A549 (cell line): ENCODE measurements around the gene TMEM154. TPM values are rescaled to one million over a fixed set of nuclear protein-coding genes. Genes with fewer than 3 reads are reported as not detected.

ENCODE experiments used
- ATAC-seq, 2 experiments: fragments of 200-7000 bp in 1 of 2; fragments of >200 bp in 1 of 2; cut with Nextera tagmentation in 1 of 2; cut with Tn5 transposase in 1 of 2; 3 replicates each; pipeline versions ENCODE4 v1.8.0 to v1.9.1; 2018 to 2020; ENCODE audit warnings: mild to moderate bottlenecking in 1 of 2, moderate library complexity in 1 of 2
- CTCF ChIA-PET: fragments of 300-600 bp; sonication (Branson Sonifier 250); formaldehyde crosslinking; extraction: SDS; loops from one replicate; lab custom pipeline; 2021; ENCODE audit warnings: antibody characterized with exemption, inconsistent platforms; lab: Yijun Ruan, JAX
- POLR2A ChIA-PET: fragments of 350-600 bp; formaldehyde crosslinking; extraction: SDS; loops from one replicate; lab custom pipeline; 2021; ENCODE audit warnings: antibody characterized with exemption, inconsistent platforms; lab: Yijun Ruan, JAX
- DNase-seq, 2 experiments: peaks; one replicate each; pipeline versions ENCODE4 v3.0.0 to v3.0.0-alpha.2; 2011 to 2016; ENCODE audit warnings: low read depth in 1 of 2, low spot score in 1 of 2
- FAIRE-seq: peaks from 2 replicates; lab custom pipeline; 2011; peaks lifted over from hg19 to GRCh38; lab: Jason Lieb, UNC
- H3K27ac ChIP-seq, 2 experiments: fragments of >200 bp; sonication (Bioruptor Twin); formaldehyde crosslinking; 3 replicates each; pipeline ENCODE4 v1.5.1; 2016 to 2017
- H3K4me1 ChIP-seq: fragments of >200 bp; sonication (Bioruptor Twin); formaldehyde crosslinking; 3 replicates; pipeline ENCODE4 v1.6.1; 2016
- H3K4me2 ChIP-seq: fragments of >200 bp; sonication (Bioruptor Twin); formaldehyde crosslinking; 3 replicates; pipeline ENCODE4 v1.6.1; 2016
- H3K4me3 ChIP-seq: fragments of >200 bp; sonication (Bioruptor Twin); formaldehyde crosslinking; 3 replicates; pipeline ENCODE4 v1.5.1; 2016
- H3K9me3 ChIP-seq: fragments of >200 bp; sonication (Bioruptor Twin); formaldehyde crosslinking; 3 replicates; pipeline ENCODE4 v1.6.1; 2016
- ATOH8 ChIP-seq: fragments of 250-450 bp; sonication (Bioruptor Pico); IDR thresholded peaks from 2 replicates; pipeline ENCODE4 v1.5.0; 2020; ENCODE audit warnings: low read depth, mild to moderate bottlenecking, moderate library complexity
- CBX2 ChIP-seq: fragments of 200-600 bp; sonication (generic); IDR thresholded peaks from 2 replicates; pipeline ENCODE4 v1.6.1; 2016; ENCODE audit warnings: low read depth, mild to moderate bottlenecking, borderline replicate concordance
- CEBPB ChIP-seq, 2 experiments: fragments of >200 bp in 1 of 2; sonication (Bioruptor Twin) in 1 of 2; formaldehyde crosslinking in 1 of 2; IDR thresholded peaks; 2 replicates each; pipeline ENCODE4 v1.6.1; 2012 to 2016
- CHD2 ChIP-seq: fragments of 150-350 bp; IDR thresholded peaks from 2 replicates; pipeline ENCODE4 v1.6.1; 2014; ENCODE audit warnings: low read length; ENCODE audit not compliant: partially characterized antibody
- EHF ChIP-seq: fragments of 250-450 bp; sonication (Bioruptor Pico); IDR thresholded peaks from 2 replicates; pipeline ENCODE4 v1.5.0; 2020; ENCODE audit warnings: mild to moderate bottlenecking
- EHMT2 ChIP-seq: fragments of 200-600 bp; sonication (generic); IDR thresholded peaks from 2 replicates; pipeline ENCODE4 v1.6.1; 2016; ENCODE audit warnings: antibody characterized with exemption, low read depth, mild to moderate bottlenecking, moderate library complexity
- ESRRA ChIP-seq: fragments of 150-350 bp; IDR thresholded peaks from 2 replicates; pipeline ENCODE4 v1.6.1; 2014; ENCODE audit warnings: mild to moderate bottlenecking, low read length, borderline replicate concordance
- FOSB ChIP-seq: fragments of 250-450 bp; sonication (Bioruptor Pico); IDR thresholded peaks from 2 replicates; pipeline ENCODE4 v1.5.0; 2020; ENCODE audit warnings: mild to moderate bottlenecking, moderate library complexity
- HDAC2 ChIP-seq: fragments of 200-600 bp; sonication (generic); IDR thresholded peaks from 2 replicates; pipeline ENCODE4 v1.6.1; 2016
- HEYL ChIP-seq: fragments of 250-450 bp; sonication (Bioruptor Pico); IDR thresholded peaks from 2 replicates; pipeline ENCODE4 v1.8.0; 2021; ENCODE audit warnings: mild to moderate bottlenecking, moderate library complexity
- HMGXB4 ChIP-seq: fragments of 250-450 bp; sonication (Bioruptor Pico); IDR thresholded peaks from 2 replicates; pipeline ENCODE4 v1.5.0; 2021; ENCODE audit warnings: mild to moderate bottlenecking, moderate library complexity, borderline replicate concordance
- HOXB5 ChIP-seq: fragments of 250-450 bp; sonication (Bioruptor Pico); IDR thresholded peaks from 2 replicates; pipeline ENCODE4 v1.5.0; 2020; ENCODE audit warnings: mild to moderate bottlenecking, moderate library complexity
- JUN ChIP-seq, 2 experiments: fragments of >200 bp; sonication (Bioruptor Twin); formaldehyde crosslinking; IDR thresholded peaks; 2 replicates in 1 of 2; 3 replicates in 1 of 2; pipeline ENCODE4 v1.6.1; 2016 to 2017
- MAFK ChIP-seq: fragments of 450-650 bp; IDR thresholded peaks from 2 replicates; pipeline ENCODE4 v1.6.1; 2014; ENCODE audit not compliant: partially characterized antibody
- MAX ChIP-seq: IDR thresholded peaks from 2 replicates; pipeline ENCODE4 v1.6.1; 2012
- MAZ ChIP-seq: fragments of 150-350 bp; IDR thresholded peaks from 2 replicates; pipeline ENCODE4 v1.6.1; 2014; ENCODE audit warnings: antibody characterized with exemption, low read depth, low read length, borderline replicate concordance
- MYC ChIP-seq: IDR thresholded peaks from 2 replicates; pipeline ENCODE4 v1.6.1; 2012; ENCODE audit warnings: mild to moderate bottlenecking, inconsistent platforms, low read length, improper control_type of control experiment, borderline replicate concordance
- RARB ChIP-seq: fragments of 250-450 bp; sonication (Bioruptor Pico); IDR thresholded peaks from 2 replicates; pipeline ENCODE4 v1.8.0; 2021; ENCODE audit warnings: mild to moderate bottlenecking, moderate library complexity
- RCOR1 ChIP-seq: fragments of 150-350 bp; IDR thresholded peaks from 2 replicates; pipeline ENCODE4 v1.6.1; 2014; ENCODE audit warnings: antibody characterized with exemption, low read length, low read depth
- REST ChIP-seq: fragments of 200-600 bp; sonication (generic); IDR thresholded peaks from 2 replicates; pipeline ENCODE4 v1.6.1; 2016; ENCODE audit warnings: antibody characterized with exemption, mild to moderate bottlenecking, moderate library complexity
- RFX5 ChIP-seq: fragments of 450-650 bp; IDR thresholded peaks from 2 replicates; pipeline ENCODE4 v1.7.1; 2014; ENCODE audit warnings: antibody characterized with exemption, mild to moderate bottlenecking, moderate library complexity
- SREBF2 ChIP-seq: fragments of 450-650 bp; IDR thresholded peaks from 2 replicates; pipeline ENCODE4 v1.6.1; 2014; ENCODE audit warnings: mild to moderate bottlenecking, moderate library complexity
- USF2 ChIP-seq: fragments of 450-650 bp; IDR thresholded peaks from 2 replicates; pipeline ENCODE4 v1.6.1; 2014; ENCODE audit warnings: antibody characterized with exemption
- ZC3H11A ChIP-seq: fragments of 450-650 bp; IDR thresholded peaks from 2 replicates; pipeline ENCODE4 v1.6.1; 2014; ENCODE audit warnings: antibody characterized with exemption, mild to moderate bottlenecking
- ZNF302 ChIP-seq: fragments of 250-450 bp; sonication (Bioruptor Pico); IDR thresholded peaks from 2 replicates; pipeline ENCODE4 v1.9.0; 2021; ENCODE audit warnings: inconsistent platforms, mild to moderate bottlenecking, moderate library complexity
- ZSCAN20 ChIP-seq: fragments of 250-450 bp; sonication (Bioruptor Pico); IDR thresholded peaks from 2 replicates; pipeline ENCODE4 v1.8.0; 2022; ENCODE audit warnings: mild to moderate bottlenecking, moderate library complexity
- WGBS: methylation state at CpG from one replicate; pipeline ENCODE4 v1.1.6; 2017; ENCODE audit errors: missing lambda C conversion rate; 5-methylcytosine and 5-hydroxymethylcytosine counted together
- polyA plus RNA-seq, 4 experiments: library from polyadenylated mRNA; depleted of rRNA in 3 of 4; stranded (reverse); fragments of >200 nt; fragmentation: RNase III in 1 of 4; extraction: RNeasy Plus Mini Kit Qiagen cat#74134 plus additional on column Dnase treatment in 1 of 4; gene quantifications; 2 replicates in 3 of 4; 3 replicates in 1 of 4; pipeline ENCODE4 v1.2.3, GENCODE V29; 2011 to 2017

TMEM154 gene
- polyA plus RNA-seq, 2 of the 4 experiments (the other 2 are of a cell fraction), result 0.05 to 0.31 TPM

GRCh38 chr4:152713951-152714705 is 34.3 kb upstream of the TMEM154 start:
- ChIA-PET CTCF (no interaction called here), POLR2A (no interaction called here)
- Histone ChIP-seq H3K4me1 (no peaks in the 10 kb centered on the region), H3K9me3 (peaks cover 6% of the 10 kb centered on the region; the same call in 1 of the 3 replicates), H3K4me3 (no peak overlapping the region), H3K4me2 (no peak overlapping the region), H3K27ac (no peak overlapping the region)
- TF ChIP-seq EHF (CRISPR knock-in tag) (no peak), SREBF2 (no peak), HEYL (CRISPR knock-in tag) (no peak), ATOH8 (CRISPR knock-in tag) (no peak), MAZ (no peak), MAX (no peak), HOXB5 (CRISPR knock-in tag) (no peak), ZNF302 (CRISPR knock-in tag) (no peak), ZC3H11A (no peak), EHMT2 (no peak), MYC (no peak), RARB (CRISPR knock-in tag) (no peak), MAFK (no peak), RFX5 (no peak), RCOR1 (no peak), CBX2 (no peak), HDAC2 (no peak), JUN (IDR thresholded peaks at IDR 0.05) (no peak)
- no peak for DNase-seq
- ATAC-seq, result no peak
- 14% methylated on average over 2 of the region's 2 CpGs for WGBS
- no peak for FAIRE-seq

- ChIA-PET POLR2A (no interaction called here), CTCF (no interaction called here)
- no peak for DNase-seq
- no peak overlapping the region for H3K27ac ChIP-seq
- no peaks in the 10 kb centered on the region for H3K4me1 ChIP-seq
- H3K4me3 ChIP-seq, result no peak overlapping the region
- no peak for TF ChIP-seq HMGXB4
- no peak for TF ChIP-seq ESRRA
- no peak for TF ChIP-seq MAFK
- no peak for TF ChIP-seq USF2
- no peak for TF ChIP-seq FOSB
- TF ChIP-seq REST, result no peak
- TF ChIP-seq CHD2, result no peak
- no peak for TF ChIP-seq CEBPB (IDR thresholded peaks at IDR 0.05)
- TF ChIP-seq ZSCAN20 (CRISPR knock-in tag), result no peak
- FAIRE-seq, result no peak
- no peak overlapping the region for H3K4me2 ChIP-seq
- 61% methylated on average over 6 of the region's 6 CpGs for WGBS
- H3K9me3 ChIP-seq, result peaks cover 11% of the 10 kb centered on the region; the same call in 1 of the 3 replicates
- ATAC-seq, result no peak
These were observed 30.1 kb upstream of the TMEM154 start for GRCh38 chr4:152709675-152710438.
